8988T (cell line): Measurements from ENCODE around the gene FAM151A.

Source experiments
- DNase-seq: peaks from one replicate; pipeline ENCODE4 v3.0.0; 2011

The FAM151A gene

GRCh38 chr1:54575605-54576290, 47.6 kb downstream of the FAM151A start:
- DNase-seq, result no peak

GRCh38 chr1:54575161-54575560, 48.2 kb downstream of the FAM151A start:
- no peak for DNase-seq

DNA sequence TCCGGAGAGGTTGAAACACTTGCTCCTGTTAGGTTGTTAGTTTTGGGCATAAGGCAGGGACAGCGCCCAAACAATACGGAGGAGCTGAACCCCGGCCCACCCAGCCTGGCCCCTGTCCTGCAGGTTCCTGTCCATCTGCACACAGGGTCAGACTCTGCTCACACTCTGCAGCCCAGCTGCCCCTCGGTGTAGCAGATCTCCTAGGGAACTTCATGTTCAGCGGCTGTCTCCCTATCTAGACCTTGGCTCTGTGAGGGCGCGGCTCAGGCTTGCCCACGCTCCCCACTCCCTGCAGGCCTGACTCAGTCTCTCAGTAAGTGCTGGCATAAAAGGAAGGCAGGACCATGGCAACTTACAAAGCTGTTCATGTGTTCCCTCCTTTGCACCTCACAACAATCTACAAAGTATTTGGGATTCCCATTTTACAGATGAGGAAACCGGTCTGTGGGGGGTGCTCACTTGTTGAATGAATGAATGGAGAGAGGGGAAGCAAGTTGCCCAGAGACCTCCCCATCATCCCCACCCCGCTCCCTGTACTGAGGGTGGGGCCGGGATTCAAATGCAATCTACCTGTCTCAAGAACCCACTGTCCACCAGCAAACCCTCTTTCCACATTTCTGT, 49.1 kb downstream of the FAM151A start:
- no peak for DNase-seq

- no peak for DNase-seq
These were observed 50.8 kb downstream of the FAM151A start for GRCh38 chr1:54572542-54572850.

- no peak for DNase-seq
These were observed 51.4 kb downstream of the FAM151A start for GRCh38 chr1:54571803-54572541.

GRCh38 chr1:54571326-54571725, 52.0 kb downstream of the FAM151A start:
- no peak for DNase-seq

DNA sequence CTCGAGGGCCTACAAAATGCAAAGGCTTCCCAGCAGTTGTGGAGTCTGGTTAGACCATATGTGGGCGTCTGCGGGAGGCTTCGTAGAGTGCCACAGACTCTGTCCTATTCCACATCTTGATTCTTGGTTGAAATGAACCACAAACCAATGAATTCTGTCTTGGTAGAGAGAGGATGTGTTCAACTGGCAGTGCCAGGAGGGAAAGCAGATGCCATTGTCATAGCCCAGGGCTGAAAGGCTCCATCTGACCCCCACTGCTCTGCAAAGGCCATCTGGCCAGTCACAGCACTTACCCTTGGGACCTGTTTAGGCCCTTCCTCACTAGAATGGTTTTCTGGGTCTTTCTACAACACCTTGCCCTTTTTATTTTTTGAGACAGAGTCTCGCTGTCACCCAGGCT, 53.2 kb downstream of the FAM151A start:
- DNase-seq, result no peak

GRCh38 chr1:54569339-54569738, 54.0 kb downstream of the FAM151A start:
- DNase-seq, result no peak

- no peak for DNase-seq
These were observed 55.4 kb downstream of the FAM151A start for GRCh38 chr1:54567961-54568360.

- DNase-seq, result no peak
These were observed 56.7 kb downstream of the FAM151A start for GRCh38 chr1:54566438-54567141.

- DNase-seq, result no peak
These were observed 58.2 kb downstream of the FAM151A start for GRCh38 chr1:54565113-54565501.

DNA sequence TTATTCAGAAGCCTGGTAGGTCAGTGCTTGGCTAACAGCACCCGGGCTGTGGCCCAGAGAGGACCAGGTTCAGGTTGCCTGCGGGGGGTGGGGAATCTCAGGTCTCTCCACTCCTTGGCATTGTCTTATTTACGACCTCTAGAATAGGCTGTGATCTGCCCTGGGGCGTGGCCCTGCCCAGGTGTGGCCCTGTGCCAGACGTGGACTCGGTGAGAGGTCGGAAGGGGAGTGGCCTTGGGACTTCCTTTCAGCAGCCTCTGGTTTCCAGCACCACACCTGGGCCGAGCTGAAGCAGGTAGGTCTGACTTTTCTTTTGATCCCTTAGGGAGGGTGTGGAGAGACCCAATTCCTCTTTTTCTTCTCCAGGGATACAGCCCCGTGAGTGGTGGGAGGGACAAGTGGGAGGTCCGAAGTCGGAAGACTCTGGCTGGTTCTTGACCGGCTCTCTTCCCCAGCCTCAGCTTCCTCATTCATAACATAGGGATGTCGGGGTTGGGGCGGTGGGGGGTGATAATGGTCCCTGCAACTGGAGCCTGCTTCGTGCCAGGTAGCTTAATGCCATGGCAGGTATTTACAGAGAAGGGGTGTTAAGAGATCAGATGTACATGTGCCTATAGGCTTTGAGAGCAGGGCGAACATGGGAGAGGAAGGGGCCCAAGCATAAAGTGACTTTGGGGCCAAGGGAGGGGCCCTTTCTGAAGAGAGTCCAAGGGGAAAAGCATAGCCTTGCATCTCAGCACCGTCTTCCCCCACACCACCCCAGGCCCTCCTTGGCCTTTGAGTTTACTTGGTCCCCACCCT, 58.8 kb downstream of the FAM151A start:
- DNase-seq, result no peak

- no peak for DNase-seq
These were observed 63.5 kb downstream of the FAM151A start for GRCh38 chr1:54559771-54560231.
